ENCODE measurements around the gene XPR1. TPM values are rescaled to one million over a fixed set of nuclear protein-coding genes. Genes with fewer than 3 reads are reported as not detected.

XPR1 gene
- total RNA-seq, 5 donors from 2014 or later (not counting 1 experiment from before 2014, with no cell fraction given), result 13.0 to 16.2 (median 14.7) TPM

- Mint-ChIP-seq H3K4me3 (no peak overlapping the region), H3K9me3 (no peaks in the 10 kb centered on the region), H3K36me3 (peaks cover 39% of the 10 kb centered on the region), H3K4me1 (peaks cover 13 to 15% (median 14%) of the 10 kb centered on the region in 3 donors), H3K27ac (no peak overlapping the region), H3K27me3 (no peaks in the 10 kb centered on the region)
- Histone ChIP-seq H3K36me3 (ENCODE audit: control insufficient read depth in 2 of 2, extremely low read depth in 1 of 2, insufficient read depth in 1 of 2, low read length in 1 of 2) (peaks cover 5 to 7% of the 10 kb centered on the region in 2 donors), H3K4me3 (ENCODE audit: control insufficient read depth in 1 of 2, extremely low read depth in 1 of 2, low read length in 1 of 2) (no peak overlapping the region), H3K27ac (ENCODE audit: low read length) (no peak overlapping the region), H3K27me3 (replicated peaks in 1 of 2; ENCODE audit: control insufficient read depth in 2 of 2, extremely low read depth in 1 of 2, insufficient read depth in 2 of 2, low read length in 1 of 2) (no peaks in the 10 kb centered on the region), H3K9me3 (no peaks in the 10 kb centered on the region), H3K4me1 (ENCODE audit: control insufficient read depth in 1 of 2, extremely low read depth in 1 of 2, insufficient read depth in 2 of 2, low read length in 2 of 2) (no peaks in the 10 kb centered on the region)
- DNase-seq, result no peak
- no peak for ATAC-seq (replicated peaks in 1 of 4)
- POLR2A ChIA-PET, result interaction anchor here in 1 of 2 donors (0.6 kb wide), 1 partner anchor 51 kb away, joined by 3 read pairs; no protein-coding TSS in a partner anchor
- CTCF ChIA-PET, result no interaction called here
- 100% methylated on average over 1 of the region's 3 CpGs for WGBS (ENCODE audit: insufficient coverage)
Measured at GRCh38 chr1:180791806-180792205, 160.0 kb downstream of the XPR1 start.

- DNase-seq (no peak), ATAC-seq (replicated peaks in 1 of 4) (no peak)
- no CpG with 5 or more reads among the region's 2 CpGs for WGBS (ENCODE audit: insufficient coverage)
- peaks cover 11 to 15% (median 12%) of the 10 kb centered on the region in 3 donors for H3K4me1 Mint-ChIP-seq
- no peak overlapping the region for H3K27ac ChIP-seq (ENCODE audit: low read length)
- no peak overlapping the region for H3K4me3 ChIP-seq (ENCODE audit: control insufficient read depth in 1 of 2, extremely low read depth in 1 of 2, low read length in 1 of 2)
- no peaks in the 10 kb centered on the region for H3K27me3 Mint-ChIP-seq
- ChIA-PET POLR2A (no interaction called here), CTCF (no interaction called here)
- no peaks in the 10 kb centered on the region for H3K4me1 ChIP-seq (ENCODE audit: control insufficient read depth in 1 of 2, extremely low read depth in 1 of 2, insufficient read depth in 2 of 2, low read length in 2 of 2)
- no peak overlapping the region for H3K27ac Mint-ChIP-seq
- H3K36me3 ChIP-seq (ENCODE audit: control insufficient read depth in 2 of 2, extremely low read depth in 1 of 2, insufficient read depth in 1 of 2, low read length in 1 of 2), result no peaks in the 10 kb centered on the region
- no peaks in the 10 kb centered on the region for H3K27me3 ChIP-seq (replicated peaks in 1 of 2; ENCODE audit: control insufficient read depth in 2 of 2, extremely low read depth in 1 of 2, insufficient read depth in 2 of 2, low read length in 1 of 2)
- no peaks in the 10 kb centered on the region for H3K9me3 Mint-ChIP-seq
- H3K4me3 Mint-ChIP-seq, result no peak overlapping the region
- no peaks in the 10 kb centered on the region for H3K9me3 ChIP-seq
- peaks cover 31% of the 10 kb centered on the region for H3K36me3 Mint-ChIP-seq
Measured at GRCh38 chr1:180793451-180793850, 161.6 kb downstream of the XPR1 start.

- no peaks in the 10 kb centered on the region for H3K27me3 Mint-ChIP-seq
- no CpG with 5 or more reads among the region's 1 CpG for WGBS (ENCODE audit: insufficient coverage)
Measured at GRCh38 chr1:180796897-180797640, 165.2 kb downstream of the XPR1 start.

GRCh38 chr1:180800945-180801344 is 169.1 kb downstream of the XPR1 start:
- Histone ChIP-seq H3K4me3 (ENCODE audit: control insufficient read depth in 1 of 2, extremely low read depth in 1 of 2, low read length in 1 of 2) (no peak overlapping the region), H3K27ac (ENCODE audit: low read length) (no peak overlapping the region), H3K27me3 (replicated peaks in 1 of 2; ENCODE audit: control insufficient read depth in 2 of 2, extremely low read depth in 1 of 2, insufficient read depth in 2 of 2, low read length in 1 of 2) (no peaks in the 10 kb centered on the region), H3K36me3 (ENCODE audit: control insufficient read depth in 2 of 2, extremely low read depth in 1 of 2, insufficient read depth in 1 of 2, low read length in 1 of 2) (peaks cover 2 to 4% of the 10 kb centered on the region in 2 donors), H3K9me3 (no peaks in the 10 kb centered on the region), H3K4me1 (ENCODE audit: control insufficient read depth in 1 of 2, extremely low read depth in 1 of 2, insufficient read depth in 2 of 2, low read length in 2 of 2) (no peaks in the 10 kb centered on the region)
- Mint-ChIP-seq H3K36me3 (peaks cover 13% of the 10 kb centered on the region), H3K27ac (no peak overlapping the region), H3K4me3 (no peak overlapping the region), H3K27me3 (no peaks in the 10 kb centered on the region), H3K4me1 (peaks cover 2 to 7% (median 5%) of the 10 kb centered on the region in 3 donors), H3K9me3 (no peaks in the 10 kb centered on the region)
- DNase-seq (no peak), ATAC-seq (replicated peaks in 1 of 4) (no peak)
- 83% methylated on average over 1 of the region's 1 CpG for WGBS (ENCODE audit: insufficient coverage)
- POLR2A ChIA-PET, result no interaction called here
- CTCF ChIA-PET, result interaction anchor here in 1 of 2 donors (0.7 kb wide), 1 partner anchor 85 kb away, joined by 3 read pairs; no protein-coding TSS in a partner anchor

More at GRCh38 chr1:180796897-180797640, 165.2 kb downstream of the XPR1 start:
- ChIA-PET CTCF (no interaction called here), POLR2A (no interaction called here)
- H3K4me3 Mint-ChIP-seq, result no peak overlapping the region
- Histone ChIP-seq H3K4me1 (ENCODE audit: control insufficient read depth in 1 of 2, extremely low read depth in 1 of 2, insufficient read depth in 2 of 2, low read length in 2 of 2) (no peaks in the 10 kb centered on the region), H3K9me3 (no peaks in the 10 kb centered on the region), H3K36me3 (ENCODE audit: control insufficient read depth in 2 of 2, extremely low read depth in 1 of 2, insufficient read depth in 1 of 2, low read length in 1 of 2) (peaks cover 0 to 2% of the 10 kb centered on the region in 2 donors), H3K27me3 (replicated peaks in 1 of 2; ENCODE audit: control insufficient read depth in 2 of 2, extremely low read depth in 1 of 2, insufficient read depth in 2 of 2, low read length in 1 of 2) (no peaks in the 10 kb centered on the region), H3K4me3 (ENCODE audit: control insufficient read depth in 1 of 2, extremely low read depth in 1 of 2, low read length in 1 of 2) (no peak overlapping the region), H3K27ac (ENCODE audit: low read length) (no peak overlapping the region)
- no peak overlapping the region for H3K27ac Mint-ChIP-seq
- peaks cover 11% of the 10 kb centered on the region for H3K36me3 Mint-ChIP-seq
- DNase-seq (no peak), ATAC-seq (replicated peaks in 1 of 4) (no peak)
- peaks cover 0 to 12% (median 8%) of the 10 kb centered on the region in 3 donors for H3K4me1 Mint-ChIP-seq
- H3K9me3 Mint-ChIP-seq, result no peaks in the 10 kb centered on the region

- no peak overlapping the region for H3K27ac Mint-ChIP-seq
- no peak for DNase-seq
- no peak overlapping the region for H3K4me3 Mint-ChIP-seq
- no peaks in the 10 kb centered on the region for H3K9me3 Mint-ChIP-seq
- Histone ChIP-seq H3K27me3 (replicated peaks in 1 of 2; ENCODE audit: control insufficient read depth in 2 of 2, extremely low read depth in 1 of 2, insufficient read depth in 2 of 2, low read length in 1 of 2) (no peaks in the 10 kb centered on the region), H3K9me3 (no peaks in the 10 kb centered on the region), H3K36me3 (ENCODE audit: control insufficient read depth in 2 of 2, extremely low read depth in 1 of 2, insufficient read depth in 1 of 2, low read length in 1 of 2) (peaks cover 2 to 8% of the 10 kb centered on the region in 2 donors), H3K4me1 (ENCODE audit: control insufficient read depth in 1 of 2, extremely low read depth in 1 of 2, insufficient read depth in 2 of 2, low read length in 2 of 2) (no peaks in the 10 kb centered on the region), H3K4me3 (ENCODE audit: control insufficient read depth in 1 of 2, extremely low read depth in 1 of 2, low read length in 1 of 2) (no peak overlapping the region), H3K27ac (ENCODE audit: low read length) (no peak overlapping the region)
- no peak for ATAC-seq (replicated peaks in 1 of 4)
- ChIA-PET CTCF (no interaction called here), POLR2A (no interaction called here)
- H3K36me3 Mint-ChIP-seq, result peaks cover 30% of the 10 kb centered on the region
- peaks cover 2 to 5% (median 3%) of the 10 kb centered on the region in 3 donors for H3K4me1 Mint-ChIP-seq
- WGBS (ENCODE audit: insufficient coverage), result no CpG with 5 or more reads among the region's 2 CpGs
- no peaks in the 10 kb centered on the region for H3K27me3 Mint-ChIP-seq
Measured at GRCh38 chr1:180802813-180803212, 171.0 kb downstream of the XPR1 start.

GRCh38 chr1:180805316-180805715 is 173.5 kb downstream of the XPR1 start:
- Histone ChIP-seq H3K27me3 (replicated peaks in 1 of 2; ENCODE audit: control insufficient read depth in 2 of 2, extremely low read depth in 1 of 2, insufficient read depth in 2 of 2, low read length in 1 of 2) (no peaks in the 10 kb centered on the region), H3K9me3 (no peaks in the 10 kb centered on the region), H3K27ac (ENCODE audit: low read length) (no peak overlapping the region), H3K4me3 (ENCODE audit: control insufficient read depth in 1 of 2, extremely low read depth in 1 of 2, low read length in 1 of 2) (no peak overlapping the region), H3K36me3 (ENCODE audit: control insufficient read depth in 2 of 2, extremely low read depth in 1 of 2, insufficient read depth in 1 of 2, low read length in 1 of 2) (peaks cover 2 to 8% of the 10 kb centered on the region in 2 donors), H3K4me1 (ENCODE audit: control insufficient read depth in 1 of 2, extremely low read depth in 1 of 2, insufficient read depth in 2 of 2, low read length in 2 of 2) (no peaks in the 10 kb centered on the region)
- Mint-ChIP-seq H3K4me3 (no peak overlapping the region), H3K36me3 (peaks cover 49% of the 10 kb centered on the region), H3K9me3 (no peaks in the 10 kb centered on the region), H3K4me1 (peaks cover 0 to 5% (median 1%) of the 10 kb centered on the region in 3 donors), H3K27me3 (no peaks in the 10 kb centered on the region), H3K27ac (no peak overlapping the region)
- no peak for ATAC-seq (replicated peaks in 1 of 4)
- POLR2A ChIA-PET, result no interaction called here
- CTCF ChIA-PET, result no interaction called here
- DNase-seq, result no peak

All from T-cell (primary cell).